ENCODE results near the gene PITPNM3. TPM values are rescaled to one million over a fixed set of nuclear protein-coding genes. Genes with fewer than 3 reads are reported as not detected.

Gene PITPNM3
- total RNA-seq, 1 donor from 2014 or later, result 1.4 TPM

DNA sequence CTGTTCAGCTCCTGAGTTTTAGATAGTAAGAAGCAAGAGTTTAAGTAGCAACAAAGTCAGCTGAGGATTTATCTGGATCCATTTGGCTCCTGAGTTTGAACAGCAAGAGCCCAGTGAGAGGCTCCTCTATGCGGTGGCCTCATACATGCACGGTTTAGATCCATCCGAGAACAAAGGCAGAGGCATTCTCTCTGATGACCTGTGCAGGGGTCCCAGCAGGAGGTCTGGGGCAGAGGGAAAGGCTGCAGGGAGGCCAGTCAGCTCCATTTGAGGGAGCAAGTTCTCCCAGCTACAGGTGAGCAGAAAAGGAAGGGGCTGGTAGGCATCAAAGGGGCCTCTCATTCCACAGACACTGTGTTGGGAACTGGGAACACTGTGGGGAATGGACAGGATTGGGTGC lies 16.5 kb downstream of the PITPNM3 start:
- H3K27ac Mint-ChIP-seq (ENCODE audit: unreplicated experiment), result no peak overlapping the region
- TF ChIP-seq, protein P1, sequence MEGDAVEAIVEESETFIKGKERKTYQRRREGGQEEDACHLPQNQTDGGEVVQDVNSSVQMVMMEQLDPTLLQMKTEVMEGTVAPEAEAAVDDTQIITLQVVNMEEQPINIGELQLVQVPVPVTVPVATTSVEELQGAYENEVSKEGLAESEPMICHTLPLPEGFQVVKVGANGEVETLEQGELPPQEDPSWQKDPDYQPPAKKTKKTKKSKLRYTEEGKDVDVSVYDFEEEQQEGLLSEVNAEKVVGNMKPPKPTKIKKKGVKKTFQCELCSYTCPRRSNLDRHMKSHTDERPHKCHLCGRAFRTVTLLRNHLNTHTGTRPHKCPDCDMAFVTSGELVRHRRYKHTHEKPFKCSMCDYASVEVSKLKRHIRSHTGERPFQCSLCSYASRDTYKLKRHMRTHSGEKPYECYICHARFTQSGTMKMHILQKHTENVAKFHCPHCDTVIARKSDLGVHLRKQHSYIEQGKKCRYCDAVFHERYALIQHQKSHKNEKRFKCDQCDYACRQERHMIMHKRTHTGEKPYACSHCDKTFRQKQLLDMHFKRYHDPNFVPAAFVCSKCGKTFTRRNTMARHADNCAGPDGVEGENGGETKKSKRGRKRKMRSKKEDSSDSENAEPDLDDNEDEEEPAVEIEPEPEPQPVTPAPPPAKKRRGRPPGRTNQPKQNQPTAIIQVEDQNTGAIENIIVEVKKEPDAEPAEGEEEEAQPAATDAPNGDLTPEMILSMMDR (conservative IDR thresholded peaks at IDR 0.05), result no peak
- no peaks in the 10 kb centered on the region for H3K27me3 Mint-ChIP-seq (ENCODE audit: low read depth)
- H3K4me1 Mint-ChIP-seq, result peaks cover 8% of the 10 kb centered on the region
- no peak overlapping the region for H3K4me3 Mint-ChIP-seq
- no peaks in the 10 kb centered on the region for H3K9me3 Mint-ChIP-seq
- H3K36me3 Mint-ChIP-seq (ENCODE audit: low read depth), result no peaks in the 10 kb centered on the region
- no peak for DNase-seq (ENCODE audit: low read depth, low spot score)

DNA sequence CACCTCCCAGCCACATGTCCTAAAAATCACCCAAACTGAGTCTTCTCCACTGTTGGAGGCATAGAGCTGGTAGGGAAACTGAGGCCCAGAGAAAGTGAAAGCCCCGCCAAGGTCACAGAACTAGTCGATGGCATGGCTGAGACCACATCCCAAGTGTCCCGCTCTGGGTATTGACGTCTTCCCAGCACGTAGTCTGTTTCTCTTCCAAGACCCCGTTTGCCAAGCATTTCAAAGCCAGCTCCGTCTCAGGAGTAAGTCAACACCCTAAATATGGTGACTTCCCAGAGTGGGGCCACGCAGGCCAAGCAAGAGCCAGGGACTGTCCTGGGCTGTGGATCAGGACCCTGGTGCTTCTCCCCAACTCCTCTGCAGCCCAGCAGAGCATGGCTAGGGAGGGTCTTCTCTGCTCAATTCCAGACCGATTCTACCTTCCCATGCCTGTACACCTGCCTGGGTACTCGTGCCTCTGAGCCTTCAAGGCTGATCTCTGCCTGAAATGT lies 19.7 kb downstream of the PITPNM3 start:
- no peak overlapping the region for H3K27ac Mint-ChIP-seq (ENCODE audit: unreplicated experiment)
- no peaks in the 10 kb centered on the region for H3K9me3 Mint-ChIP-seq
- no peaks in the 10 kb centered on the region for H3K36me3 Mint-ChIP-seq (ENCODE audit: low read depth)
- H3K27me3 Mint-ChIP-seq (ENCODE audit: low read depth), result no peaks in the 10 kb centered on the region
- DNase-seq (ENCODE audit: low read depth, low spot score), result no peak
- H3K4me3 Mint-ChIP-seq, result no peak overlapping the region
- TF ChIP-seq, protein P1 (conservative IDR thresholded peaks at IDR 0.05), result no peak
- peaks cover 8% of the 10 kb centered on the region for H3K4me1 Mint-ChIP-seq

GRCh38 chr17:6536053-6536452 lies 20.3 kb downstream of the PITPNM3 start:
- no peak overlapping the region for H3K4me3 Mint-ChIP-seq
- no peaks in the 10 kb centered on the region for H3K27me3 Mint-ChIP-seq (ENCODE audit: low read depth)
- H3K4me1 Mint-ChIP-seq, result peaks cover 8% of the 10 kb centered on the region
- H3K9me3 Mint-ChIP-seq, result no peaks in the 10 kb centered on the region
- TF ChIP-seq, protein P1 (conservative IDR thresholded peaks at IDR 0.05), result no peak
- H3K36me3 Mint-ChIP-seq (ENCODE audit: low read depth), result no peaks in the 10 kb centered on the region
- H3K27ac Mint-ChIP-seq (ENCODE audit: unreplicated experiment), result no peak overlapping the region
- DNase-seq (ENCODE audit: low read depth, low spot score), result no peak

DNA sequence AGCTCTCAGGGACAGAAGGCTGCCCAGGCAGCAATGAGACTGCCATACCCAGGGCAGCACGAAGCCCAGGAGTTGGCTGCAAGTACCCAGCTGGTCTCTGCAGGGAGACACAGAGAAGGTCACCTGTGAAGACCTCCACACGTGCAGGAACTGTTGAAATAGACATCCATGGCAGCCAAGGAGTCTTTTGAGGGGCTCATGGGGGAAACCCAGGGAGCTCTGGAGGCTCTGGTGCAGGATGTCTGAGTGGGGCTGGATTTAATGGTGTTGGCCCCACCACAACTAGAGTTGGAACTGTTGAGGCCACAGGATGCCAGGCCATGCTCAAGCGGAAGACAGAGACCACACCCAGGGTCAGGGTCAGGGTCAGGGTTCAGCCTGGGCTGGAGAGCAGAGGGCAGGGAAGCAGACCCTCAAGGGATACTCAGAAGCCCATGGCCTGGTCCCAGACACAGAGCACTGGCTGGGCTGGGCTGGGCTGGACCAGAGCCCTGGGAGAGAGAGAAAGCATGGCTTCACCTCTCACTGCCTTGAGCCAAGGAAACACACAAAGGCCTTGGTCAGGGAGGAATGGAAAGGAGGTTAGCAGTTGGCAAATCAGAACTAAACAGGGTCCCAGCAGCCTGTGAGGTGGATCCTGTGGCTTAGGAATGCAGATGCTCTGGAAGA lies 21.4 kb downstream of the PITPNM3 start:
- H3K4me3 Mint-ChIP-seq, result no peak overlapping the region
- TF ChIP-seq, protein P1 (conservative IDR thresholded peaks at IDR 0.05), result no peak
- no peaks in the 10 kb centered on the region for H3K36me3 Mint-ChIP-seq (ENCODE audit: low read depth)

GRCh38 chr17:6532441-6532885 lies 23.9 kb downstream of the PITPNM3 start:
- Mint-ChIP-seq H3K4me3 (no peak overlapping the region), H3K4me1 (peaks cover 4% of the 10 kb centered on the region), H3K27ac (ENCODE audit: unreplicated experiment) (no peak overlapping the region), H3K27me3 (ENCODE audit: low read depth) (no peaks in the 10 kb centered on the region), H3K36me3 (ENCODE audit: low read depth) (no peaks in the 10 kb centered on the region), H3K9me3 (no peaks in the 10 kb centered on the region)
- DNase-seq (ENCODE audit: low read depth, low spot score), result no peak
- TF ChIP-seq, protein P1 (conservative IDR thresholded peaks at IDR 0.05), result no peak

More for the DNA sequence above, 21.4 kb downstream of the PITPNM3 start:
- no peak for DNase-seq (ENCODE audit: low read depth, low spot score)
- Mint-ChIP-seq H3K9me3 (no peaks in the 10 kb centered on the region), H3K27ac (ENCODE audit: unreplicated experiment) (no peak overlapping the region), H3K27me3 (ENCODE audit: low read depth) (no peaks in the 10 kb centered on the region), H3K4me1 (peaks cover 7% of the 10 kb centered on the region)

All from neural crest cell (in vitro differentiated cells).